GM12801 (cell line): ENCODE results near the gene LRRC18.

Experiments used
- TF ChIP-seq, protein P1 (sequence below): IDR thresholded peaks from one replicate; pipeline ENCODE4 v1.5.1; 2011; ENCODE audit warnings: control low read depth; ENCODE audit not compliant: insufficient read length; ENCODE audit errors: extremely low read depth

The LRRC18 gene

GRCh38 chr10:48907730-48908129, 31.9 kb downstream of the LRRC18 start:
- TF ChIP-seq, protein P1, sequence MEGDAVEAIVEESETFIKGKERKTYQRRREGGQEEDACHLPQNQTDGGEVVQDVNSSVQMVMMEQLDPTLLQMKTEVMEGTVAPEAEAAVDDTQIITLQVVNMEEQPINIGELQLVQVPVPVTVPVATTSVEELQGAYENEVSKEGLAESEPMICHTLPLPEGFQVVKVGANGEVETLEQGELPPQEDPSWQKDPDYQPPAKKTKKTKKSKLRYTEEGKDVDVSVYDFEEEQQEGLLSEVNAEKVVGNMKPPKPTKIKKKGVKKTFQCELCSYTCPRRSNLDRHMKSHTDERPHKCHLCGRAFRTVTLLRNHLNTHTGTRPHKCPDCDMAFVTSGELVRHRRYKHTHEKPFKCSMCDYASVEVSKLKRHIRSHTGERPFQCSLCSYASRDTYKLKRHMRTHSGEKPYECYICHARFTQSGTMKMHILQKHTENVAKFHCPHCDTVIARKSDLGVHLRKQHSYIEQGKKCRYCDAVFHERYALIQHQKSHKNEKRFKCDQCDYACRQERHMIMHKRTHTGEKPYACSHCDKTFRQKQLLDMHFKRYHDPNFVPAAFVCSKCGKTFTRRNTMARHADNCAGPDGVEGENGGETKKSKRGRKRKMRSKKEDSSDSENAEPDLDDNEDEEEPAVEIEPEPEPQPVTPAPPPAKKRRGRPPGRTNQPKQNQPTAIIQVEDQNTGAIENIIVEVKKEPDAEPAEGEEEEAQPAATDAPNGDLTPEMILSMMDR = no peak

DNA sequence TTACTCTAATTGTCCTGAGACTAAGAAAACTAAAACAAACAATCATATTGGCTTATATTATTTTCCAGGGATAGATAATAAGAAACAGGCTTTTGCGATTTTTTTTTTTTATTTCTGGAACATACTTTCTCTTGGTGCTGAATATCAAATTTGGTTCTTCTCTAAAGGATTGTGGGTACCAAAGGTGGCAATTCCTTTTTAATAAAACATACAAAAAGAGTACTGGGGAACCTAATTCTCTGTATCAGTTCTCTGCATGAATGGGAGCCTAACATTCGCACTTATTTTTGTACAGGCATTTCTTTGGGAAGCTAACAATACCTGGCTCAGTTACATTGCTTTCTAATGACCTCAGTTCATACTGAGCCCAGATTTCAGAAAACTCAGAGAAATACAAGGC, 32.8 kb downstream of the LRRC18 start:
- TF ChIP-seq, protein P1 = no peak

DNA sequence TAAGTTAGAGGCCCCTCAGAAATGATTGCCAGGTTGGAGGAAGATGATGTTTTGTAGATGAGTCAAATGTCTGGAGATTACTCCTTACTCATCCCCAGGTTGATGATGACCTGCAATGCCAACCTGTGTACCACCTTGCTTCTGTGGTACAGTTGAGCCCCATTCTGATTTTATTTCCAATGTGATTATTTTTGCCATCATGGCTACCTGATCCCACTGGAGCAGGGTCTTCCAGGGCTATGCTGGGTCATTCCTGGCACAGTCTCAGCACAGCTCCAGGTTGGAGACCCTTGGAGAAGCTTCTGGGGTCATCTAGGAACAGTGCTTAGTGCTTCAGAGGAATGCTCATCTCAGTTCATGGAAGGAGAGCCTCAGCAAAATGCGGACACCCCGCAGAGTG, 34.3 kb downstream of the LRRC18 start:
- TF ChIP-seq, protein P1 = no peak

GRCh38 chr10:48904861-48905260, 34.8 kb downstream of the LRRC18 start:
- TF ChIP-seq, protein P1 = no peak

DNA sequence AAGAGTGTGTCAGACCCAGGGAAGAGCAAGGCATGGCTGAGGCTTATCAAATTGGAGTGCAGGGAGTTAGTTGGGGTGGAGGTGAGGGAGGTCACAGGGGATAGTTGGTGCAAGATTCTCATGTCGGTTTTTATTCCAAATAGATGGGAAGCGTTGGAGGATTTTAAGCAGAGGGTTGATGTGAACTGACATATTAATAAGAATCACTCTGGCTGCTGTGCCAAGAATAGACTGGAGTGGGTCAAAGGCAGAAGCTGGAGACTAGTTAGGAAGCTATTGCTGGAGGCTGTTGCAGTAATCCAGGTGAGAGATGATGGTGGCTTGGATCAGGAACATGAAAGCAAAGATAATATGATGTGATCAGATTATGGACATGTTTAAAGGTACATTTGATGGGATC, 36.5 kb downstream of the LRRC18 start:
- TF ChIP-seq, protein P1 = no peak

DNA sequence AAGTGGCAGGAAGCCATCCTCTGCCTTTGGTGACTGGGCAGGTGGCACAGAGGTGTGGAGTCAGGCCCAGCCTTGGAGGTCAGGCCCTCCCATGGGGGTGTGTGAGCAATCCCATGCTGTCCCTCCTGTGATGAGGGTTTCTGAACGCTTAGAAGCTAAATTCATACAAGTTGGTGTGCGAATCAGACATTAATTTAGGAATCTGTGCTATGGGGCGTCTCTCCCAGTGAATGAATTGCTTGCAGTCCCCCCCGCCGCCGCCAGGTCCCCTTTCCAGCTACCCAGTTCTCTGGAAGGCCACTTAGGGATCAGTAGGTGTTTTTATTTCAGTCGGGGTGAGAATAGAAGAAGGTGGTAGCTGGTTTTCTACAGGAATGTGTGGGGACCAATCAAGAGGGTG, 37.5 kb downstream of the LRRC18 start:
- TF ChIP-seq, protein P1 = no peak

DNA sequence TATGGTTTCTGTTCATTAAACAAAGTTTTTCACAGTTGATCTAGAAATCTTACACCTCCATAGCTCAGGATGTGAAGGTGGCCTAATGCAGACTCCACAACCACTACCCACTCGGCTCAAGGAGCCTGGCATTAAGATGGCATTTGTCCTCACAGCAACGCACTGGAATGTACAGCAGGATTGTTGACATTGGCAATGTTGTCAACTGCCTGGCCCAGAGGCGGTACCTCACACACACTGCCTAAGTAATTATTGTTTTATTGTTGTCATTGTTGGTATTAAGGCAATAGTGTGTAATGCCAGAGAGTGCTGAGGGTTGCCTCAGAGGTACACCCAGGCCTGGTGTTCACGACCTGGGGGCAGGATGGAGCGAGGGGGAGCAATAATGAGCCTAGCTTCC, 38.3 kb downstream of the LRRC18 start:
- TF ChIP-seq, protein P1 = no peak

DNA sequence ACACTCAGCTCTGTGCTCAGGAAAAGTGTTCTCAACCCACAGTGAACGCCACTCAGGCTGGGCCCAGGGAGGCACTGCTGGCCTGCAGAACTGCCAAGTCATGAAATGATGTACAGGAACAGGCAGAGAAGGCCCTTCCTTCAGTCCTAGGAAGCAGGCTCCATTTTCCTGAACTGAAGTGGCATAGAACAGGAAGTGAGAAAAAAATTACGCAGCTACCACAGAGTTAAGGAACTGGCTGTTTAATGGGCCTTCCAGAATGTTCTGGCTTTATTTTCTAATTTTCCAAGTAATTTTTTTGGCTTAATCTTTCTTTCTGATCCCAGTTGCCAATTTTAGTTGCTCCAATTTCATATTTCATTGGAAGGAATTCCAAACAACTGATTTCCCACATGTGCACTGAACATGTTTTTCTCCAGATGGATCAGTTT, 39.3 kb downstream of the LRRC18 start:
- TF ChIP-seq, protein P1 = no peak
